ENCODE data around the gene DISC1. TPM values are rescaled to one million over a fixed set of nuclear protein-coding genes. Genes with fewer than 3 reads are reported as not detected.

DISC1 gene
- total RNA-seq, 1 donor from 2014 or later, result 12.5 TPM

DNA sequence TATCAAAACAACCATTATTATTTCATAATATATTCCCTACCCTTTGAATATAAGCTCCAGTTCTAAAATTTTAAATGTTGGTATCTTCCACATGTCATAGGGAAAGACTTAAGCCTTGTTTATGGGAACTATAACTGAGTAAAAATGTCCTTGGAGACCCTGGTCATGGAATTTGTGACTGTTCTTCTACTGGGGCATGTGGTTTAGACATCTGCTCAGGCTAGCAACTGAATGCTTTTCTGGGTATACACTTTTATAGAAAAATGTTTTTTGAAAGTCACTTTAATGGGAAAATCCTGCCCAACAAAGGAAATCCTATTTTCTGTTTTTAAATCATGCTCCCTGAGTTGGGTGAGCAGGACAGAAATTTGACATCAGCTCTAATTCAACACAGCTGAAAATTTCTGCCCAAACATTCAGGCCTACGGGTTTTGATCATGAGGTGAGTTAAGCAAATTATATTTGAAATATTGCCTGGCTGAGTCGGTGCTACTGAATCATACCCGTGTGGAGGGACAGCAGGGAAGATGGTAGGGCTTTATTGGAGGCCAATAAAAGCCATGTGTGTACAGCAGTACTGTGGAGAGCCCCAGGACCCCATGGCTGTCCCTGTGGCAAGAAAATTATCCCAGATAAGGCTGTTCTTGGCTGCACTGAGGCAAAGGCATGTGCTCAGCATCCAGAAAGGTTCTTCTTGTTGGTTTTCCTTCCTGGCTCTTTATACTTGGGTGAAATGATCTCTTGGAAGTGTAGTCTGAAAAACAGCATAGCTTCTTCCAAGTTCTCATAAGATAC, 391.8 kb downstream of the DISC1 start:
- H3K27me3 ChIP-seq (ENCODE audit: control insufficient read depth in 3 of 3, insufficient read depth in 3 of 3, low read length in 3 of 3), result no peaks in the 10 kb centered on the region
- no peak overlapping the region for H3K27ac ChIP-seq (ENCODE audit: low read depth, low read length)
- no peaks in the 10 kb centered on the region for H3K9me3 ChIP-seq (ENCODE audit: control insufficient read depth in 3 of 3, low read length in 3 of 3)
- H3K4me3 ChIP-seq (ENCODE audit: low read length in 3 of 3), result no peak overlapping the region
- H3K4me1 ChIP-seq (ENCODE audit: control insufficient read depth in 3 of 3, insufficient read depth in 3 of 3, low read length in 3 of 3), result peaks cover 0 to 7% (median 3%) of the 10 kb centered on the region in 3 donors
- no peak overlapping the region for H3K9ac ChIP-seq (ENCODE audit: low read depth in 1 of 3, low read length in 3 of 3)
- no peaks in the 10 kb centered on the region for H3K36me3 ChIP-seq (ENCODE audit: control insufficient read depth in 3 of 3, insufficient read depth in 3 of 3, low read length in 3 of 3)

GRCh38 chr1:232019026-232019340, 392.4 kb downstream of the DISC1 start:
- Histone ChIP-seq H3K9me3 (ENCODE audit: control insufficient read depth in 3 of 3, low read length in 3 of 3) (no peaks in the 10 kb centered on the region), H3K4me1 (ENCODE audit: control insufficient read depth in 3 of 3, insufficient read depth in 3 of 3, low read length in 3 of 3) (peaks cover 0 to 1% (median under 1%) of the 10 kb centered on the region in 3 donors), H3K27ac (ENCODE audit: low read depth, low read length) (no peak overlapping the region), H3K36me3 (ENCODE audit: control insufficient read depth in 3 of 3, insufficient read depth in 3 of 3, low read length in 3 of 3) (no peaks in the 10 kb centered on the region), H3K9ac (ENCODE audit: low read depth in 1 of 3, low read length in 3 of 3) (no peak overlapping the region), H3K4me3 (ENCODE audit: low read length in 3 of 3) (no peak overlapping the region), H3K27me3 (ENCODE audit: control insufficient read depth in 3 of 3, insufficient read depth in 3 of 3, low read length in 3 of 3) (no peaks in the 10 kb centered on the region)

DNA sequence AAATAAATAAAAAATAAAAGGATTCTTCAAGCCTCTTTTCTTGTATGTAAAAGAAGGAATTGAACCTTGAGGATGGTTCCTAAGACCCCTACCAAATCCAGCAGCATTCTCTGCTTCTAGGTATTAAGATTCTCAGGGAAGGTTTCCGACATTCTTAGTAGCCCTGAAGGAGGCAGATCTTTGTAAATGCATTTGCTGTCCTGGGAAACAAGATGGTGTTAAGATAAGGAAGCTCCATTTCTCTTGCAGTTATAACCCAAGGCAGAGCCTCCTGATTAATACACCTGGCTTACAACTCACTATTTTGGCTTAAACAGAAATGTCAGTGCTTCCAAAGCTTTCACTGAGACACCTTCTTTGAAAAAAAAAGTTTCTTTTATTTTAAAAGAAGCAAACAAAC, 393.8 kb downstream of the DISC1 start:
- no peaks in the 10 kb centered on the region for H3K36me3 ChIP-seq (ENCODE audit: control insufficient read depth in 3 of 3, insufficient read depth in 3 of 3, low read length in 3 of 3)
- no peak overlapping the region for H3K27ac ChIP-seq (ENCODE audit: low read depth, low read length)
- H3K9me3 ChIP-seq (ENCODE audit: control insufficient read depth in 3 of 3, low read length in 3 of 3), result no peaks in the 10 kb centered on the region
- no peak overlapping the region for H3K9ac ChIP-seq (ENCODE audit: low read depth in 1 of 3, low read length in 3 of 3)
- H3K4me1 ChIP-seq (ENCODE audit: control insufficient read depth in 3 of 3, insufficient read depth in 3 of 3, low read length in 3 of 3), result no peaks in the 10 kb centered on the region
- H3K27me3 ChIP-seq (ENCODE audit: control insufficient read depth in 3 of 3, insufficient read depth in 3 of 3, low read length in 3 of 3), result no peaks in the 10 kb centered on the region
- no peak overlapping the region for H3K4me3 ChIP-seq (ENCODE audit: low read length in 3 of 3)

DNA sequence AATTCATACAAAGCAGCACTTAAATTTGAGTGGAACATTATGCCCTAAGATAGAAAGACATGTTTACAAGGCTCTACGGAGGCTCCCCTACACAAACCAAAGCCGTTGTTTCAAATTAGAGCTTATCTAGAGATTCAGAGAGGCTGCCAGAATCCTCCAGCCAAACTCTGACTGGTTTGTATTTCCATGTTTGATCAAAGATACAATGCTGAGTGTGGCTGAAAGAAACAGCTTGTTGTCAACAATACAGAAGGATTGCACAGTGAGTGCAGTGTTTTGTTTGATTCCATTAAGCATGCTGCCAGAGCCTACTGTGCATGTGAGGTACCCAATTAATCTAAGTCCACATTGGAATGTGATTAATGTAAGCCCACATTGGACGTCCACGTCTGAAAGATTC, 402.7 kb downstream of the DISC1 start:
- Histone ChIP-seq H3K4me3 (ENCODE audit: low read length in 3 of 3) (no peak overlapping the region), H3K9ac (ENCODE audit: low read depth in 1 of 3, low read length in 3 of 3) (no peak overlapping the region), H3K27ac (ENCODE audit: low read depth, low read length) (no peak overlapping the region), H3K27me3 (ENCODE audit: control insufficient read depth in 3 of 3, insufficient read depth in 3 of 3, low read length in 3 of 3) (no peaks in the 10 kb centered on the region), H3K9me3 (ENCODE audit: control insufficient read depth in 3 of 3, low read length in 3 of 3) (no peaks in the 10 kb centered on the region), H3K36me3 (ENCODE audit: control insufficient read depth in 3 of 3, insufficient read depth in 3 of 3, low read length in 3 of 3) (no peaks in the 10 kb centered on the region), H3K4me1 (ENCODE audit: control insufficient read depth in 3 of 3, insufficient read depth in 3 of 3, low read length in 3 of 3) (no peaks in the 10 kb centered on the region)

DNA sequence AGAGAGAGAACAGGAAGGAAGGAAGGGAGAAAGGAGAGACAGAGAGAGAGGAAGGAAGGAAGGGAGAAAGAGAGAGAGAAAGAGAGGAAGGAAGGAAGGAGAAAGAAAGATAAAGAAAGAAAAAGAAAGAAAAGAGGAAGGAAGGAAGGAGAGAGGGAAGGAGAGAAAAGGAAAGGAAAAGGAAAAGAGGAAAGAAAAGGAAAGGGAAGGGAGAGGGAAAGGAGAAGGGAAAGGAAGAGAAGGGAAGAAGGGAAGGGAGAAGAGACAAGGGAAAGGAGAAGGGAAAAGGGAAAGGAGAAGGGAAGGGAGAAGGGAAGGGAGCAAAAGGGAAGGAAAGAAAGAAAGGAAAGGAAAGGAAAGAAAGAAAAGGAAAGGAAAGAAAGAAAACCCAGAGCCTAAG, 404.6 kb downstream of the DISC1 start:
- Histone ChIP-seq H3K4me3 (ENCODE audit: low read length in 3 of 3) (no peak overlapping the region), H3K27ac (ENCODE audit: low read depth, low read length) (no peak overlapping the region), H3K9me3 (ENCODE audit: control insufficient read depth in 3 of 3, low read length in 3 of 3) (no peaks in the 10 kb centered on the region), H3K4me1 (ENCODE audit: control insufficient read depth in 3 of 3, insufficient read depth in 3 of 3, low read length in 3 of 3) (no peaks in the 10 kb centered on the region), H3K27me3 (ENCODE audit: control insufficient read depth in 3 of 3, insufficient read depth in 3 of 3, low read length in 3 of 3) (no peaks in the 10 kb centered on the region), H3K36me3 (ENCODE audit: control insufficient read depth in 3 of 3, insufficient read depth in 3 of 3, low read length in 3 of 3) (no peaks in the 10 kb centered on the region), H3K9ac (ENCODE audit: low read depth in 1 of 3, low read length in 3 of 3) (no peak overlapping the region)

GRCh38 chr1:232033285-232033684, 406.7 kb downstream of the DISC1 start:
- H3K27me3 ChIP-seq (ENCODE audit: control insufficient read depth in 3 of 3, insufficient read depth in 3 of 3, low read length in 3 of 3), result no peaks in the 10 kb centered on the region
- no peaks in the 10 kb centered on the region for H3K36me3 ChIP-seq (ENCODE audit: control insufficient read depth in 3 of 3, insufficient read depth in 3 of 3, low read length in 3 of 3)
- no peaks in the 10 kb centered on the region for H3K9me3 ChIP-seq (ENCODE audit: control insufficient read depth in 3 of 3, low read length in 3 of 3)
- H3K4me3 ChIP-seq (ENCODE audit: low read length in 3 of 3), result no peak overlapping the region
- H3K9ac ChIP-seq (ENCODE audit: low read depth in 1 of 3, low read length in 3 of 3), result no peak overlapping the region
- no peak overlapping the region for H3K27ac ChIP-seq (ENCODE audit: low read depth, low read length)
- H3K4me1 ChIP-seq (ENCODE audit: control insufficient read depth in 3 of 3, insufficient read depth in 3 of 3, low read length in 3 of 3), result no peaks in the 10 kb centered on the region

DNA sequence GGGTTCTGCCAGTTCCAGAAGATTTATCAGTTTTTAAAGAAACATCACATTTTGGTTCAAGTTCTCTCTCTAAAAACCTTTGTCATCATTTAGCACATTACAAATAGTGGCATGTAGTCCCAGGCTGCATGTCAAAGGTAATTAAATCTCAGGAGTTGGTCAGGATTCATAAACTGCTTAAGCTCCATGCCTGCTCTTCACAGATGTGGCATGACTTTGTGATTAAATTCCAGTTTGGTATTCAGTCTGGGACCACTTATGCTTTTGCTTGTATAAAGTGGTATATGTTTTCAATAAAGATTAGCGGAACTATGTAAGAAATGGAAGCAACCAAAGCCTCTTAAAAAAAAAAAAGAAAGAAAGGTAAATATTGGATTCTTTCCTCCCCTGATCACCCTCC, 408.0 kb downstream of the DISC1 start:
- no peaks in the 10 kb centered on the region for H3K9me3 ChIP-seq (ENCODE audit: control insufficient read depth in 3 of 3, low read length in 3 of 3)
- no peak overlapping the region for H3K27ac ChIP-seq (ENCODE audit: low read depth, low read length)
- H3K9ac ChIP-seq (ENCODE audit: low read depth in 1 of 3, low read length in 3 of 3), result no peak overlapping the region
- H3K36me3 ChIP-seq (ENCODE audit: control insufficient read depth in 3 of 3, insufficient read depth in 3 of 3, low read length in 3 of 3), result no peaks in the 10 kb centered on the region
- no peak overlapping the region for H3K4me3 ChIP-seq (ENCODE audit: low read length in 3 of 3)
- no peaks in the 10 kb centered on the region for H3K4me1 ChIP-seq (ENCODE audit: control insufficient read depth in 3 of 3, insufficient read depth in 3 of 3, low read length in 3 of 3)
- no peaks in the 10 kb centered on the region for H3K27me3 ChIP-seq (ENCODE audit: control insufficient read depth in 3 of 3, insufficient read depth in 3 of 3, low read length in 3 of 3)

GRCh38 chr1:232036181-232036933, 409.8 kb downstream of the DISC1 start:
- Histone ChIP-seq H3K9me3 (ENCODE audit: control insufficient read depth in 3 of 3, low read length in 3 of 3) (no peaks in the 10 kb centered on the region), H3K36me3 (ENCODE audit: control insufficient read depth in 3 of 3, insufficient read depth in 3 of 3, low read length in 3 of 3) (no peaks in the 10 kb centered on the region), H3K4me3 (ENCODE audit: low read length in 3 of 3) (no peak overlapping the region), H3K9ac (ENCODE audit: low read depth in 1 of 3, low read length in 3 of 3) (no peak overlapping the region), H3K27me3 (ENCODE audit: control insufficient read depth in 3 of 3, insufficient read depth in 3 of 3, low read length in 3 of 3) (no peaks in the 10 kb centered on the region), H3K4me1 (ENCODE audit: control insufficient read depth in 3 of 3, insufficient read depth in 3 of 3, low read length in 3 of 3) (no peaks in the 10 kb centered on the region), H3K27ac (ENCODE audit: low read depth, low read length) (no peak overlapping the region)

GRCh38 chr1:232037774-232038388, 411.3 kb downstream of the DISC1 start:
- H3K36me3 ChIP-seq (ENCODE audit: control insufficient read depth in 3 of 3, insufficient read depth in 3 of 3, low read length in 3 of 3), result no peaks in the 10 kb centered on the region
- H3K9me3 ChIP-seq (ENCODE audit: control insufficient read depth in 3 of 3, low read length in 3 of 3), result no peaks in the 10 kb centered on the region
- no peak overlapping the region for H3K9ac ChIP-seq (ENCODE audit: low read depth in 1 of 3, low read length in 3 of 3)
- H3K27me3 ChIP-seq (ENCODE audit: control insufficient read depth in 3 of 3, insufficient read depth in 3 of 3, low read length in 3 of 3), result no peaks in the 10 kb centered on the region
- H3K27ac ChIP-seq (ENCODE audit: low read depth, low read length), result no peak overlapping the region
- H3K4me3 ChIP-seq (ENCODE audit: low read length in 3 of 3), result no peak overlapping the region
- H3K4me1 ChIP-seq (ENCODE audit: control insufficient read depth in 3 of 3, insufficient read depth in 3 of 3, low read length in 3 of 3), result no peaks in the 10 kb centered on the region
